B cell (primary cell): ENCODE measurements around the gene UBL4A. TPM values are rescaled to one million over a fixed set of nuclear protein-coding genes. Genes with fewer than 3 reads are reported as not detected.

Experiments
- ATAC-seq: fragments of 200-7000 bp; cut with Tn5 transposase; one replicate; pipeline ENCODE4 v1.10.0; 2021; ENCODE audit warnings: low read depth, mild to moderate bottlenecking, moderate number of reproducible peaks, moderate library complexity
- CTCF ChIA-PET: fragments of 350-600 bp; sonication (Branson Sonifier 250); formaldehyde crosslinking; loops from one replicate; lab custom pipeline; 2021; ENCODE audit warnings: antibody characterized with exemption, inconsistent platforms; lab: Charles Lee
- POLR2A ChIA-PET: fragments of 350-600 bp; sonication (Branson Sonifier 250); formaldehyde crosslinking; loops from one replicate; lab custom pipeline; 2021; ENCODE audit warnings: antibody characterized with exemption; lab: Charles Lee
- DNase-seq: peaks from one replicate; pipeline ENCODE4 v3.0.0; 2013
- H2AFZ ChIP-seq: 2 replicates; pipeline ENCODE4 v1.6.1; 2012; ENCODE audit warnings: mild to moderate bottlenecking, low read depth, low read length; ENCODE audit not compliant: insufficient read depth, poor library complexity, severe bottlenecking
- H3K27ac ChIP-seq, 2 donors: 1 replicate in 1 of 2; 2 replicates in 1 of 2; pipeline ENCODE4 v1.5.1; 2012 to 2013; ENCODE audit warnings: low read length in 2 of 2, mild to moderate bottlenecking in 2 of 2, moderate library complexity in 1 of 2
- H3K27me3 ChIP-seq, 4 experiments: fragments of 200-600 bp in 1 of 4; sonication (generic) in 1 of 4; replicated peaks in 1 of 4; 1 replicate in 2 of 4; 2 replicates in 2 of 4; pipeline versions ENCODE4 v1.6.1 to v1.7.0; 2013 to 2016; ENCODE audit warnings: low read length in 3 of 4, mild to moderate bottlenecking in 2 of 4, mixed read lengths in 1 of 4, moderate library complexity in 1 of 4; ENCODE audit not compliant: insufficient read depth in 4 of 4, control insufficient read depth in 3 of 4; ENCODE audit errors: control extremely low read depth in 1 of 4
- H3K36me3 ChIP-seq, 2 experiments: replicated peaks in 1 of 2; 1 replicate in 1 of 2; 2 replicates in 1 of 2; pipeline versions ENCODE4 v1.6.1 to v1.7.1; 2013; ENCODE audit warnings: low read length in 1 of 2; ENCODE audit not compliant: insufficient read depth in 2 of 2, control insufficient read depth in 1 of 2; ENCODE audit errors: control extremely low read depth in 1 of 2, extremely low read depth in 1 of 2
- H3K4me1 ChIP-seq, 2 donors: fragments of 200-600 bp in 1 of 2; sonication (generic) in 1 of 2; 1 replicate in 1 of 2; 2 replicates in 1 of 2; pipeline versions ENCODE4 v1.5.1 to v1.6.1; 2013 to 2017; ENCODE audit warnings: low read length in 2 of 2; ENCODE audit not compliant: control insufficient read depth in 2 of 2, insufficient read depth in 2 of 2
- H3K4me2 ChIP-seq: replicated peaks from 2 replicates; pipeline ENCODE3; 2012; ENCODE audit warnings: mild to moderate bottlenecking, low read depth, low read length; ENCODE audit not compliant: poor library complexity, severe bottlenecking
- H3K4me3 ChIP-seq, 5 experiments: fragments of 200-600 bp in 1 of 5; sonication (generic) in 1 of 5; 1 replicate in 3 of 5; 2 replicates in 2 of 5; pipeline versions ENCODE4 v1.5.1 to v1.7.0; 2011 to 2016; ENCODE audit warnings: low read length in 4 of 5, mild to moderate bottlenecking in 4 of 5, low read depth in 2 of 5, control low read depth in 1 of 5, moderate library complexity in 1 of 5; ENCODE audit not compliant: insufficient read depth in 1 of 5; ENCODE audit errors: control extremely low read depth in 1 of 5, extremely low read depth in 1 of 5
- H3K79me2 ChIP-seq: fragments of 200-600 bp; sonication (generic); one replicate; pipeline ENCODE4 v1.6.0; 2016; ENCODE audit warnings: low read length; ENCODE audit not compliant: control insufficient read depth, insufficient read depth
- H3K9ac ChIP-seq: fragments of 200-600 bp; sonication (generic); 2 replicates; pipeline ENCODE4 v1.6.1; 2017; ENCODE audit warnings: mild to moderate bottlenecking, low read length, moderate library complexity
- H3K9me3 ChIP-seq, 3 donors: one replicate each; pipeline versions ENCODE4 v1.6.1 to v1.7.1; 2013; ENCODE audit warnings: low read length in 2 of 3; ENCODE audit not compliant: control insufficient read depth in 2 of 3, insufficient read depth in 1 of 3; ENCODE audit errors: control extremely low read depth in 1 of 3
- H4K20me1 ChIP-seq: 2 replicates; pipeline ENCODE4 v1.6.0; 2012; ENCODE audit warnings: mild to moderate bottlenecking, low read length; ENCODE audit not compliant: insufficient read depth, control insufficient read depth, poor library complexity, severe bottlenecking
- H3K27ac Mint-ChIP-seq: one replicate; pipeline ENCODE4 v1.8.0; 2021; ENCODE audit warnings: mixed read lengths
- H3K27me3 Mint-ChIP-seq: one replicate; pipeline ENCODE4 v1.8.0; 2021; ENCODE audit warnings: mixed read lengths
- H3K4me1 Mint-ChIP-seq: one replicate; pipeline ENCODE4 v1.8.0; 2021; ENCODE audit warnings: mixed read lengths
- H3K4me3 Mint-ChIP-seq: one replicate; pipeline ENCODE4 v1.8.0; 2021; ENCODE audit warnings: mixed read lengths
- H3K9me3 Mint-ChIP-seq: one replicate; pipeline ENCODE4 v1.8.0; 2022; ENCODE audit warnings: mixed read lengths; ENCODE audit not compliant: insufficient read depth
- CTCF ChIP-seq: fragments of 200-600 bp; IDR thresholded peaks from one replicate; pipeline ENCODE4 v1.8.0; 2022; ENCODE audit warnings: antibody characterized with exemption, mild to moderate bottlenecking
- EZH2 ChIP-seq: IDR thresholded peaks from 2 replicates; pipeline ENCODE4 v1.6.1; 2012; ENCODE audit warnings: borderline replicate concordance, low read depth, mild to moderate bottlenecking, moderate library complexity, low read length; ENCODE audit not compliant: insufficient read depth, poor library complexity, severe bottlenecking
- WGBS: methylation state at CpG from one replicate; pipeline ENCODE4 v1.1.5; 2013; ENCODE audit warnings: missing lambda C conversion rate; ENCODE audit not compliant: insufficient coverage; 5-methylcytosine and 5-hydroxymethylcytosine counted together
- intact Hi-C: fragments of 100-400 bp; cut with micrococcal nuclease; formaldehyde crosslinking; loops from one replicate; pipeline ENCODE4 v1.10.0; 2022
- polyA plus RNA-seq: library from polyadenylated mRNA; depleted of rRNA; stranded (reverse); fragments of >200 nt; gene quantifications from 2 replicates; pipeline ENCODE4 v1.2.3, GENCODE V29; 2012
- total RNA-seq, 2 donors: library from RNA; stranded (reverse); fragments of 120-200 nt in 1 of 2; gene quantifications; 1 replicate in 1 of 2; 2 replicates in 1 of 2; pipeline versions ENCODE4 v1.2.3 to v1.2.4, GENCODE V29; 2013 to 2022

UBL4A gene
- total and polyA plus RNA-seq, 2 donors (not counting 1 experiment from before 2014, with no cell fraction given): 13.1 to 23.3 TPM

GRCh38 chrX:154464806-154465365 lies 21.5 kb downstream of the UBL4A start:
- no peaks in the 10 kb centered on the region for H3K27me3 ChIP-seq
- H3K4me3 ChIP-seq: no peak overlapping the region
- peaks cover 0 to 31% of the 10 kb centered on the region in 2 experiments for H3K36me3 ChIP-seq
- peaks cover 0 to 1% of the 10 kb centered on the region in 2 donors for H3K4me1 ChIP-seq
- no peak overlapping the region for H3K4me2 ChIP-seq
- intact Hi-C loops: no loop called here
- Mint-ChIP-seq H3K4me3 (no peak overlapping the region), H3K27ac (no peak overlapping the region), H3K9me3 (no peaks in the 10 kb centered on the region), H3K27me3 (no peaks in the 10 kb centered on the region), H3K4me1 (peaks cover 6% of the 10 kb centered on the region)
- peaks cover 11% of the 10 kb centered on the region for H3K79me2 ChIP-seq
- H3K9me3 ChIP-seq: no peaks in the 10 kb centered on the region
- H3K9ac ChIP-seq: no peak overlapping the region
- H4K20me1 ChIP-seq: no peaks in the 10 kb centered on the region
- H3K27ac ChIP-seq: no peak overlapping the region
- WGBS: 98% methylated on average over 10 of the region's 28 CpGs
- H2AFZ ChIP-seq: no peak overlapping the region
- no peak for TF ChIP-seq EZH2
- no peak for TF ChIP-seq CTCF
- DNase-seq: no peak
- ATAC-seq: no peak
- ChIA-PET CTCF (no interaction called here), POLR2A (no interaction called here)

DNA sequence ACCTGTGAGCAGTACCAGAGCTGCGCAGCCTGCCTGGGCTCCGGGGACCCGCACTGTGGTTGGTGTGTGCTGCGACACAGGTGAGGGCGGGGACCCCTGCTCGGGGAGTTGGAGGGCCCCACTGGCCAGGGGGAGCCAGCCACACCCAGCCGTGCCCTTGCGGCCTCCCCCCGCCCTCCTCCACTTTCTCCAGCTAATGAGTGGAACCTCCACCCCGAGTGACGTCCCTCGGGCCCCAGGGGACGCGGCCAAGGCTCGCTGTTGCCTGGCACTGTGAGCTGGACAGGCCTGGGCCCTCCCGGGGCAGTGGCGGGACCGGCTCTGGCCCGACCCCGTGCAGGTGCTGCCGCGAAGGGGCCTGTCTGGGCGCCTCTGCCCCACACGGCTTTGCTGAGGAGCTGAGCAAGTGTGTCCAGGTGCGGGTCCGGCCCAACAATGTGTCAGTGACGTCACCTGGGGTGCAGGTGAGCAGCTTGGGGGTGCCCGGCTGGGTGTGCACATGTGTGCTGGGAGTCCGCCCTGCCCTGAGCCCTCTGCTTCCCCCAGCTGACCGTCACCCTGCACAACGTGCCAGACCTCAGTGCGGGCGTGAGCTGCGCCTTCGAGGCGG lies 22.7 kb downstream of the UBL4A start:
- Histone ChIP-seq H2AFZ (no peak overlapping the region), H3K79me2 (peaks cover 18% of the 10 kb centered on the region), H3K27ac (no peak overlapping the region), H4K20me1 (no peaks in the 10 kb centered on the region), H3K36me3 (peaks cover 0 to 22% of the 10 kb centered on the region in 2 experiments), H3K4me2 (no peak overlapping the region), H3K9me3 (no peaks in the 10 kb centered on the region), H3K9ac (no peak overlapping the region), H3K4me3 (no peak overlapping the region), H3K27me3 (no peaks in the 10 kb centered on the region), H3K4me1 (peaks cover 6 to 11% of the 10 kb centered on the region in 2 donors)
- Mint-ChIP-seq H3K9me3 (no peaks in the 10 kb centered on the region), H3K4me3 (no peak overlapping the region), H3K27me3 (no peaks in the 10 kb centered on the region), H3K4me1 (peaks cover 11% of the 10 kb centered on the region), H3K27ac (no peak overlapping the region)
- ChIA-PET CTCF (no interaction called here), POLR2A (interaction anchor here (0.7 kb wide), 1 partner anchor 52 kb away, joined by 6 read pairs; no protein-coding TSS in a partner anchor)
- 94% methylated on average over 17 of the region's 36 CpGs for WGBS
- DNase-seq: no peak
- ATAC-seq: no peak
- TF ChIP-seq CTCF: no peak
- intact Hi-C loops: no loop called here
